KG1 (cell line): Measurements from ENCODE around the gene CACNA1C.

ENCODE experiments used
- DNase-seq: peaks from one replicate; lab custom pipeline; 2025; lab: John Stamatoyannopoulos, UW

CACNA1C gene

DNA sequence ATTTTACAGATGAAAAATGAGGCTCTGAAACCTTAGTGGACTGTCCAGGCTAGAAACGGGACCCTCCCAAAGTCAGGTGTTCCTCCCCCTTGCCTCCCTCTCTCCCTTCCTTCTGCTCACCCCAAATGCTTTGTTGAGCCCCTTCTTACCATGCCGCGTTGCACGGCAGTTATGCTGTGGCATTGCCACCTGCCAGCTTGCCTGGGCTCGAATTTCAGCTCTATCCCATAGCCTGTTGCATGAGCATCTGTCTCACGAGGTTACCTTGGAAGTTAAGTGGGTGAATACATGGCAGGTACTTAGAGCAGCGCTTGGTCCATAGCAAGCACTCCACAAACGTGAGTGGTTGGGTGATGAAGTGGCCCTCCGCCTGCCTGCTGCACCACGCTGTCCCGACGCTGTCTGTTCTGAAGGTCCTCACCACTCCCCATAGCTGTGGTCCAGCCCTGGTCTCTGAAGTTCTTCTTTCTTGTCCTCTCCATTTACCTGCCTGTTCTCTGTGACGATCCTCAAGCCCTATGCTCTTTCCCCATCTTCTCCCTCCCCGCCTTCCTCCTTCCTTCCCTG is 269.9 kb downstream of the CACNA1C start:
- no peak for DNase-seq

DNA sequence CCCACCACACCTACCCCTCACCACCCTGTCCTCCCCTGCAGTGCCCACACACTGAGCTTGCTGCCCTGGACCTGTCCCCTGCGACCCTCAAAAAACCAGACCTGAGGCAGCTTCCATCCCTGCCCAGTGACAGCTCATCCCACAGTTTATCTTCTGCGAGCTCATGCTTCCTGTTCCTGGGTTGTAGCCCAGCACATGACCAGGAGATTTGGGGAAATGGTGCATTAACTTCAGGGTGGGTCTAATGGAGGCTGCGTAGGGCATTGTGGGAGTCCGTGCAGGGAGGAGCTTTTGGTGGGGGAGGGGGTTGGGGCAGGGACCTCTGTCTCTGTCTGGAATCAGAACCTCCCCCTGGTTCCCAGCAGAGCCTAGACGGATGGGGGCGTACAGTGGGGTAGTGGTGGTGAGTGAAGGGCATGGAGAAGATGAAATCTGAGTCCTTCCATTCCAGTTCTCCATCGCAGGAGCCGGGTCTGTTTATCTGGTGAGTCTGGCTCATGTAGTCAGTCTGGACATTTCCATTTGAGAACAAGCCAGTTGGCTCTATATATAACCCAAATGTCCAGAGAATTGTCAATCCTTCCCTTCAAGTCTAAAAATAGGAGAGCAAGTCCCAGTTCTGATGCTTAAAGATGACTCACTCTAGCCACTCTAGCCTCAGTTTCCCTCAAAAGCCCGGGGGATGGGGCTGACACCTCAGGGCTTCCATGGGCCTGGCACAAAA is 270.9 kb downstream of the CACNA1C start:
- DNase-seq, result no peak

DNA sequence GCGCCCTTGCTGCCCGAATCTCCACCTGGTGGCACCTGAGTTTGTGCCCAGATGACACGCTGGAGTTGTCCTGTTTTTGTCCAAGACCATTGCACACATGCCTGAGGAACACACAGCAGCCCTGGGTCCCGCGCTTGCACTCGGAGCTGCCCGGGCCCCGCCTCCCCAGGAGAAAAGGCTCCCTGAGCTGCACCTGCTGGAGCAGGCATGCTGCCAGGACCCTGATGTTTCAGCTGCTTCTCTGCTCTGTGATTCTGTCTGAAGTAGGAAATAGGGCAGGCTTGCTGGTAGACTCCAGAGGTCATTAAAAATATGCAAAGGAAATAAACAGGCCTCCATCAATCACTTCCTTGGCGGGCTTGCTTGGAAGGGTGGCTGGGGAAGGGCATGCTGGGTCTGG is 271.6 kb downstream of the CACNA1C start:
- no peak for DNase-seq

DNA sequence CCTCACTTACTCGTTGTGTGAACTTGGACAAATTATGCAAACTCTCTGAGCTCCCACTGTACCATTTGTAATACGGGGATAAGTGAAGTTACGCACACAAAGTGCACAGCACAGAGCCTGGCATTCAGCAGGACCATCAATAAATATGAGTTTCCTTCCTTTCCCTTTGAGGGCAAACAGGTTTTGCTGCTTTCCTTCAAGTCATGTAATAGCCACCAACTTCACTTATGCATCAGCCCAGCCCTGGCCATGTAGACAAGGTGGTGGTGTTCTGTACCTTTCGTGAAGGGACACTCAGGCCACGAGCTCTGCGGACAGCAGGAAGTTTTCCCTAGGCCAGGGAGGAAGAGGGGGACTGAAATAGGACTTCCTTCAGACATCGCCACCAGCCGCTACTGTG is 272.7 kb downstream of the CACNA1C start:
- no peak for DNase-seq

DNA sequence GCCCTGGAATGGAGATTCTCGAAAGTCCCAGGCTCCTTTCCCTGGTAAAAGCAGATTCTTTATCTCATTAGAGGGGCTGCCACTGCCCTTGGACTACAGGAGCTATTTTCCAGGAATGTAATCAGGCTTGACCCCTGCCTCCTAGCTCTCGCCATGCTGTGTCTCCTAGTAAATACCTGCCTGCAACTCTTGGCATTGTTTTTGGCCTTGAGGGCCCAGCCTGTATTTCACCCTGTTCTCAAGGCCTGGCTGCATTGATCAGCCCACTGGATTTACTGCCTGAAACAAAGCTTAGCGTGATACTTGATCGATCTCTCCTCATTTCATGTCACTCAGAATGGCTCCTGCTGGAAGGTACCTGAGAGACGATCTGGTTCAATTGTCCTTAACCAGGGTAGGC is 273.7 kb downstream of the CACNA1C start:
- no peak for DNase-seq

DNA sequence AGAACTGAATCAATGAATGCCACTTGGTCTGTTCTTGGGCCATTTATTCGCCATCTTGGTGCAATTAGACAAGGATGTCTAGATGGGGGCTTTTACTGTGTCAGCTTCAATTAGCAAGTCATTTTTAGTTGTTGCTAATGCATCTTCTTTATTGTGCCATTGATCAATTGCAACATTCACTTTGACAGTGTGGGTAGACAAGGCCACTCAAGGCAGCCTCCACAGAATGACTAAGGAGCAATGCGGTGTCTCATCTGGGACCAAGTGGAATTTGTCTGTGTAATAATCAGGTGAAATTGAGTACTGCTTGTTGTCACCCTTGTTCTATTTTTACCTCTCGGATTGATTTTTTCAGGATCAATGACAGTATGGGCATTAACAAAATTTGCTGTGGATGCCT is 275.9 kb downstream of the CACNA1C start:
- no peak for DNase-seq

DNA sequence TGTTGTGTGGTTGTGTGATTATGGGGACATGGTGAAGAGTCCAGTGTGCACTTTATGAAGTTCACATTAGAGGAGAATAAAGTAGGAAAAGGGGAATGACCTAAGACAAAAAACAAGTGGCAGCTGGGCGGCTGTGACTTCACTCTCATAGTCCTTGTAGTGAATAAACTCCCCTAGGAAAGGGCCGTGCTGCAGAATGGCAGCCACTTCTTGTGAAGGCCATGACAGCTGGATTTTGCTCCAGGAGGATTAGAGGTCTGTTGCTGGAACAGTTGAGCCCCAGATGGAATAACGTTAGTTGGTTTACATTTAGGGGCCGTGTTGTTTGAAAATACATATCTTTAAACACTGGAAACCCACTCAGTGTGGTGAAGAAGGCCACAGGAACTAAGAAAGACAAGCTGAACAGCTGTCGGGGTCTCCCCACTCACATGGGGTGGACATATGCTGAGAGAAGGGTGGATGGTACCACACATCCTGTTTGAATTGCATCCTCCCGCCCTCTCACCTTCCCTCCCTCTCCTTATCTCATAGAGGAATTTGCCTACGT is 276.9 kb downstream of the CACNA1C start:
- no peak for DNase-seq

DNA sequence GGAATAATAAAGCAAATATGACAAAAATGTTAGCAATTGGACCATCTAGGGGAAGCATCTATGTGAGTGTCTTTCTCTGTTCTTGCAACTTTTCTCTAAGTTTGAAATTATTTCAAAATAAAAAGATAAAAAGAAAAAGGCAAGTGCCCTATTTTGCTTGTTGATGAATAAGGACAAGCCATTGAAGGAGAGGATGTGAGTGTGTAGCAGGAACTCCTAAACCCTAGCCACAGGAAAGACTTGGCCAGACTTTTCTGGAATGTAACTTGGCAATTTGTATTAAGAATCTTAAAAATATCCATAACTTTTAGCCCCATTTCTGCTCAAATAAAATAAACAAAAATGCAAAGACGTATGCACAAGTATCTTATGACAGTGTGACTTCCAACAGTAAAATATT is 279.4 kb downstream of the CACNA1C start:
- no peak for DNase-seq

DNA sequence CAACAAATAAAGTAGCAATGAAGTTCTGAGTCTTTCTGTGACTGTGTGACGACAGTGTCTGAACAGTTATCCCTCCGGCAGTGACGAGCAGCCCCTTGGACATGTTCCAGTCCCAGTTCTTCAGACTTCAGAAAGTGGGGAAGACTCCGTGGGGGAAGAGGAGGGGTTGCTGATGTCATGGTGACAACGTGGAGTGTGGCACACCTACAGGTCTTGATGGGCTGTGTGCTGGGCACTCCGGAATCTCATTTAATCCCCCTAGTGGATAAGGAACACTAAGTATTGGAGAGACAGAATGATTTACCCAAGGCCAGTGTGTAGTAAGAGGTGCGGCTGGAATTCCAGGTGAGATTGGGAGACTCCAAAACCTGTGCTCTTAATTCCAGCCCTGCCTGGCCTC is 280.2 kb downstream of the CACNA1C start:
- DNase-seq, result no peak

DNA sequence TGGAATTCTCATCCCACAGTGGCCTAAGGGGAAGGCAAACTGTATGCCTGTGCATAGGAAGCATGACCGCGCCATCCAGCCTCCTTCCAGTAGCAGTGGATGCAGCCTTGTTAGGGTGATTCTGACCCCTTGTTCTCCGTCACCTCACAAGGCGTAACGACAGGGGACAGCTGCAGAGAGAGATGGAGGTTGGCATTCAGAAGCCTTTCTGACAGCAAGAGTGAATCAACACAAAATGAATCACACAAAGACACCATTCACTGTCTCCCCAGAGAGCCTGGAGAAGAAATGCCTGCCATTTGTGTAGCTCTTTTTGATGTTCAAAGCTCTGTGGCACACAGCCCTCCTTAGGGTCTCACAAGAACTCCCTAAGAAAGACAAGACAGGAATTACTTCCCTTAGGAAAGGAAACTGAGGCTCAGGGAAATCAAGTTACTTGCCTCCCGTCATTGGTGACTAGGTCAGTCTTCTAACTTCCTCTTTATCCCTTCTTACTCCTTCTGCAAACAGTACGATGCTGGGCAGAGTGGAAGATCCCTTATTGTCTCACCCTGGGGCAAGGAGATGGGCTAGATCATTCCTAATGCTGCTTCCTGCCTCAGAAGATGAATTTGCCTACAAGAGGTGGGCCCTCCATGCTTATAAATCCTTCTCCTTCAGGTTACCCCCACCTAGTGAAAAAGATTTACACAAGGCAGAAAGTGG is 280.9 kb downstream of the CACNA1C start:
- no peak for DNase-seq

DNA sequence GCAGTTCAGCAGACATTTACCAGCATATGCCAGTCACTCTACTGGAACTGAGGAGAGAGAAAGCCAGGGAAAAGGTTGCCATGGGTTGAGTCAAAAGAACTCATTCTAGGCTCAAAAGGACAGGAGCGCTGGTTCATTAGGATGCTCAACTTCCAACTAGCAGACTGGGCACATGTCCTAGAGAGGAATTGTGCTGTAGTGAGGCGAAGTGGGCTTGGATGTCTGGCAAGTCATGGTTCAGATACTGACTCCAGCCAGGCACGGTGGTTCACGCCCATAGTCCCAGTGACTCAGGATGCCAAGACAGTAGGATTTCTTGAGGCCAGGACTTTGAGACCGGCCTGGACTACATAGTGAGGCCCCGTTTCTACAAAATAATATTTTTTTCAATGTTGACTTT is 281.5 kb downstream of the CACNA1C start:
- DNase-seq, result no peak

DNA sequence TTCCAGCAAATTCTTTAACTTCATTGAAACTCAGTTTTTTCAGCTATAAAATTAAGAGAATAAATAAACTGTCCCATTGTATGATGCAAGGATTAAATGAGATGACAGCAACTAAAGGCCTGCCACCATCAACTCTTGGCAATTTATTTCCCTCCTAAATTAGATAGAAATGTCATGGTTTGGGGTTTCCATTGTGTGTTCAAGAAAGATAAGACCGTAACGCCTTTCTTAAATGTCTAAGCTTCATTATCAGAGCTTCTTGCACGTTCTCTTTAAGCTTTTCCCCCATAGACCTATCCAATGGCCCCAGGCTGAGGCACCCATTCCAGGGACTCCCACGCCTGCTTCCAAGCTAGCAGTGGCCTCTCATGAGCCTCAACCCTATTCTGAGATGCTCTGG is 281.9 kb downstream of the CACNA1C start:
- DNase-seq, result no peak

DNA sequence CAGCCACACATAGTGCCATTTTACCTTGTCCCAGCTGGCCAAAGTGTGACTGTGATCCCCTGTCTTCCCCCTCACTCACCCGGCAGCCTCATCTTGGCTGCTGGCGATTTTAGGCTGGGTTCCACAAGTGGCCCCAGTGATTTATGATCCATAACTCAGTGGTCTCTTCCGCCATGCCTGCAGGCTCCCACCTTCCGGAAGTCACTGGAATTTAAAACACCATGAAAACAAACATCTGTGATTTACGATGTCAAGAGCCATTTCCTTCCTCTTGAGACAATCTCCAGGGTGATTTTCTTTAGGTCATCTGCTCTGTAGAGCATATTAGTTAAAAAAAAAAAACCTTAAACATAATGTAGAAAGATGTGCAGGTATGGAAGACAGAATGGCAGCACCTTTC is 282.3 kb downstream of the CACNA1C start:
- DNase-seq, result no peak

DNA sequence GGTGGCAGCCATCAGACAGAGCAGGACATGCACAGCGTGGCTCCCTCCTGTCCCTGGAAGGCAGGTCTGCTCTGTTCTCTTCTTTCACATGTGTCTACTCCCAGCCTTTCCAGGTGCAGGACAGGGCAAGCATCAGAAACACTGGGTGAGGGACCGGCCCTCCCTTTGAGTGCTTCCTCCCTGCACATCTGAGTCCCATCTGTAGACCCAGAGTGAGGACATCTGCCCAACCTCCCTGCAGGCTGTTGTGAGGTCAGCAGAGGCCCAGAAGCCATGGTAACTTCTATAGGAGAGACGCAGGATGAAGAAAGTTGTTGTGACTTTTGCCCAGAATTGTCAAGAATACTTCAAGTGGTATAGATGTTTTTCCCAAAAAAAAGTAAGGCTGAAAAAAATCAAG is 282.7 kb downstream of the CACNA1C start:
- no peak for DNase-seq

DNA sequence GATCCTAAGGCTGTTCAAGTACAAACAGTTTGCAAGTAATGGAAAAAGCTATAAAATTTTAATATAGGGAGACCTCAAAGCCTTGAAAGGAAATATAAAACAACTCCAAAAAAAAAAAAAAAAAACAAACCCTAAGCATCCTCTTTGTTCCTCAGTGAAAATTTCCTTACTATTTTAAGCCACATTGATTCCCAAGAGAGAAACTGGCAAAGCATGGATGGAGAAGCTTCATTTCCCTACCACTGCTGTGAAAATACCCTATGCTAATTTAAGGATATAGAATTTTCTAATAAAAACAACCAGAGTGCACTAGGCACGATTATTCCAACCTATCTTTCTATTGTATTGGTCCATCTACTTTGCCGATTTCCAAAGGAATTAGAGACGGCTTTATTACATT is 283.1 kb downstream of the CACNA1C start:
- DNase-seq, result no peak

DNA sequence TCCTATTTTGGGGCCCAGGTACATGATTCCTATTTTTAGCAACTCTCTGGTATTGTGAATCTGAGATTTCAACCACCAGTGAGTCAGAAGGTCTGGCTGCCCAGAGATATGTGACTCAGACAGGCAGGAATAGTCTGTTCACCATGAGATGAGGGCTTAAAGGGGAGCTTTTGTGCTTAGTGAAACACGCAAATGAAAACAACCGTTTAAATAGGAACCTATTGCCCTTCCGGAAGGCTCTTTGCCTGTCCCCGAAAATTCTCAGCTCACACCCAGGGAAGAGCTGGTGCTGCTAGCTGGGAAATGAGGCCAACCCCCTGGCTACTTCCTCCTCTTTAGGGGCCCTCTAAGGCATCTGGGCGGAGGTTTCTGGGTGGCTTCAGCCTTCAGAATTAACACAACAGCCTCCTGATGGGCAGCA is 283.6 kb downstream of the CACNA1C start:
- DNase-seq, result peak; percentile 45

DNA sequence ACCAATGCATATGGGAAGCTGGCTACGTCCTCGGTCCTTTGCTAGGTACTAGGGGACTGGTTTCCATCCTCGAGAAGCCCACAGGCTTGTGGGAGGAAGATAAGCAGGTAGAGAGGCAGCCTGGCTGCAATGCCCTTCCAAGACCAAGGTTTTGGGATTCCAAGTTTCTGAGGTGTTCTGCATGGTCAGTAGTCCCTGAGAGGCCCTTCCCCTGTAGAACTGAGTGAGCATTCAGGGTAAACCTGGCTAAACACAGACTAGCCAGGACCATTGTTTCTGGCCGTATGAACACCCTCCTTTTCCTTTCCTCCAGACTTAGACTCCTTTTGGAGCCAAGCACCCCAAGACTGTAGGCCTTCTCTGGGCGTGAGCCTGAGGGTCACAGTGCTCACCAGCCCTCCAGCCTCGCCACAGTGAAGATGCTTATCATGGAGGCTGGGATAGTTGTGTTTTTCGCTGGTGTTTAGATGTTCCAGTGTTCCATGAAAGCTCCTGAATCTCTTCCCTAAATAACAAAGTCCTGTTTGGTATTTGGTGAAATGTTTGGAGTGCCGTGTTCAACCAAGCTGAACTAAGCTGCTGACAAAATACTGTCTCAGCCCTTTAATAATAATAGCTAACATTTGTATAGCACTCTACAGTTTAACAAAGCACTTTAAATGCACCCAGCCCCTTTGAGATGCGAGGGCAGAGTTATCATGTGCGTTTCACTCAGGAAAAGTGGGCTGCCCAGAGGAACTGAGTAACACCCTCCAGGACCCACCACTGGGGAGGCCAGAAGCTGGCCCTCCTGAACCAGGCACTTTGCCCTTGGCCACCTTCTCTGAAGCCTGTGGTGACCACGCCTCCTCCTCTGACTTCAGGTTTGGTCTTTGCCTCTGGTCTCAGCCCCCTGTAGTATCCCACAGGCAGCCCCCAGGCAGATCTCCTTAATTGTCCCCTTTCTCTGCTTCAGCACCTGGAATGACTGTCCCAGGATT is 284.5 kb downstream of the CACNA1C start:
- no peak for DNase-seq

DNA sequence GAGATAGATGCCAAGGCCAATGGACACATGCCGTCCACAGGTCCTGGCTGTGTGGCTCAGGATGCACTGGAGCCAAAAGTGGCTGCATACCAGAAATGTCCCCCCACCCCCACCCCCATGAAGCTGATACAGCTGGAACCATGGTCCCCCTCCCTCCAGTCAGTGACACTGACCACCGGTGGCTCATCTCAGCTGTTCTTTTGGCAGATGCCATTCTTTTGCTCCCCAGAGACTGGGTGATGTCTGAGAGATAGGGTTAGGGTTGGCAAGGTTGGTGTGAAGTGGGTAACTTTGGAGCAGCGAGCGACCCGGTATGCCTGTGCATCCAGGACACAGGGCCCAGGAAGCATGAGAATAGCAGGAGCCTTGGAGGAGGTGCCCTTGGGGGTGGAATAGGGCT is 285.6 kb downstream of the CACNA1C start:
- no peak for DNase-seq

DNA sequence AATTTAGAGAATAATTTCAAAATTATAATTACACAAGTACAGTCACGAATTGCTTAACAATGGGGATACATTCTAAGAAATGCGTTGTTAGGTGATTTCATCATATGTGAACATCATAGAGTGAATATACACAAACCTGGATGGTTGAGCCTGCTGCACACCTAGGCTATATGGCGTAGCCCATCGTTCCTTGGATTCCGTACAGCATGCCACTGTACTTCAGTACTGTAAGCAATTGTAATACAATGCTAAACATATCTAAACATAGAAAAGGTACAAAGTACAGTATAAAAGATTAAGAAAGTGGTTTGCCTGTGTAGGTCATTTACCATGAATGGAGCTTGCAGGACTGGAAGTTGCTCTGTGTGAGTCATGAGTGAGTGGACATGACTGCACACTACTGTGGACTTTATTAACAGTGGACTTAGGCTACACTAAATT is 286.2 kb downstream of the CACNA1C start:
- DNase-seq, result no peak

DNA sequence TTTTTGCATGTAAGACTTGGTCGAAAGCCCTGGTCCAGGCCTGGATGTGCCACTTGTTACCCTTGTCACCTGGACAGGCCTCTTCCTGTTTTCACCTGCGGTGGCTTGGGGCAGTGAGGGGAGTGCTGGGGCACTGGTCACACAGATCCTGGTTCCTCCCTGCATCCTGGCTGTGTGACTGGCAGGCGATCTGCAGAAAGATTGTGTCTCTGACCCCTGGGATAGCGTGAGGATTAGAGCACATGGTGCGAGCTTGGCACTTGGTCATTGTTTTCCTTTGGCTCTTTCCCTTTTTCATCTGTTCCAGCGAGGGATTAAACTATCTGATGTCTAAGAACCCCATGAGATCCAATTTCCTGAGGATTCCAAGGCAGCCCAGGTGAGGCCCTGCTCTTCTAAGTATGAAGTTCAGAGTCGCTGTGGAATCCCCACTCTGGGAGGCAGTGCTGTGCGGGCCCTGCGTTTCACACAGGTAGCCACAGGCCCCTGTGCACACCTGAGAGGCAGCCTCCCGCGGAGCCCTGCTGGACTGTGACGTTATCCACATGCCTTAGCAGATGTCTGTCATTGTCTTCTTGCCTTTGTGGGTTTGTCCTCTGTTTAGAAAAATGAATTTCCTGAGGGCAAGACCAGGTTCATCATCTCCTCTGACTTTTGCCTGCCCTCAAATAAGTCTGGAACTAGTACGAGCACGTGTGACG is 288.4 kb downstream of the CACNA1C start:
- no peak for DNase-seq

DNA sequence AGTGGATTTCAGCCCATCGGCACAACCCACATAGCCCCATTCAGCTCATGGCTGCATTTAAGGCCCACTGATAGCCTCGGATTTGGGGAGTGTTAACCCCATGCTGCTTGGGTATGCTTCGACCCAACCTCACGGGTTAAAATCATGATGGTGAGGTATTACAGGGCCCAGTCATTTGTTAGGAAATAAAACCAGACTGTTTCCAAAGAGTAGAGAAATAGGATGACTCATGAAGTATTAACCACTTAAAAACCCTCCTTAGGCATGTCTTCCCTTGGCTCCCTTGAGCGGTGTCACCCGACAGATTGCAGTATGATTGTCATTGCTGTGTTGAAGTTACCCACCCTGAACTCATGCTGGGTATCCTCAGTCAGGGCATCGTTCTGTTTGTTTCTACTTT is 289.1 kb downstream of the CACNA1C start:
- DNase-seq, result no peak
